Endothelial cell of umbilical vein (primary cell): ENCODE data around the gene PPM1F. TPM values are rescaled to one million over a fixed set of nuclear protein-coding genes. Genes with fewer than 3 reads are reported as not detected.

Experiments used
- BruUV-seq: library from RNA; stranded (reverse); fragments of 400-500 nt; replicated peaks from 2 replicates; lab custom pipeline; 2021; lab: Mats Ljungman, UMichigan
- CTCF ChIA-PET: fragments of 300-600, 350-600 bp; sonication (Branson Sonifier 250); formaldehyde crosslinking; loops from one replicate; lab custom pipeline; 2021; ENCODE audit warnings: antibody characterized with exemption, inconsistent platforms; lab: Charles Lee
- POLR2A ChIA-PET: fragments of 300-600, 350-600 bp; sonication (Branson Sonifier 250); formaldehyde crosslinking; loops from one replicate; lab custom pipeline; 2021; ENCODE audit warnings: antibody characterized with exemption, inconsistent platforms; lab: Charles Lee
- DNase-seq: peaks from one replicate; pipeline ENCODE4 v3.0.0-alpha.2; 2011; ENCODE audit warnings: low read depth, low spot score
- FAIRE-seq: peaks from 2 replicates; lab custom pipeline; 2011; peaks lifted over from hg19 to GRCh38; lab: Jason Lieb, UNC
- H2AFZ ChIP-seq: 2 replicates; pipeline ENCODE4 v1.6.0; 2012; ENCODE audit warnings: low read depth, low read length, control low read depth, inconsistent platforms
- H3K27ac ChIP-seq: 2 replicates; pipeline ENCODE4 v1.5.1; 2011; ENCODE audit warnings: low read depth, mild to moderate bottlenecking, control low read depth, low read length, moderate library complexity; ENCODE audit not compliant: insufficient read depth
- H3K27me3 ChIP-seq, 2 experiments: 2 replicates each; pipeline versions ENCODE4 v1.6.0 to v1.6.1; 2011; ENCODE audit warnings: low read length in 2 of 2, mixed read lengths in 1 of 2; ENCODE audit not compliant: control insufficient read depth in 2 of 2, insufficient read depth in 2 of 2
- H3K36me3 ChIP-seq, 2 experiments: 2 replicates in 1 of 2; 3 replicates in 1 of 2; pipeline ENCODE4 v1.5.1; 2011; ENCODE audit warnings: low read length in 2 of 2, mild to moderate bottlenecking in 1 of 2, moderate library complexity in 1 of 2; ENCODE audit not compliant: control insufficient read depth in 2 of 2, insufficient read depth in 2 of 2; ENCODE audit errors: extremely low read depth in 1 of 2
- H3K4me1 ChIP-seq: 3 replicates; pipeline ENCODE4 v1.5.1; 2011; ENCODE audit warnings: mild to moderate bottlenecking, low read length; ENCODE audit not compliant: control insufficient read depth, insufficient read depth; ENCODE audit errors: extremely low read depth
- H3K4me2 ChIP-seq: 2 replicates; pipeline ENCODE4 v1.6.1; 2011; ENCODE audit warnings: low read length, control low read depth, mixed read lengths; ENCODE audit not compliant: insufficient read depth
- H3K4me3 ChIP-seq, 3 experiments: fragments of 200-600 bp in 1 of 3; sonication (generic), shearing (Covaris generic) in 1 of 3; replicated peaks in 1 of 3; 2 replicates each; pipeline ENCODE4 v1.5.1; 2011 to 2016; ENCODE audit warnings: control low read depth in 3 of 3, low read length in 3 of 3, mild to moderate bottlenecking in 2 of 3, inconsistent platforms in 1 of 3, low read depth in 1 of 3, moderate library complexity in 1 of 3; ENCODE audit not compliant: insufficient read depth in 1 of 3
- H3K79me2 ChIP-seq: 2 replicates; pipeline ENCODE4 v1.6.0; 2012; ENCODE audit warnings: low read length, inconsistent platforms; ENCODE audit not compliant: control insufficient read depth, insufficient read depth
- H3K9ac ChIP-seq: replicated peaks from 2 replicates; pipeline ENCODE3; 2011; ENCODE audit warnings: low read length, control low read depth; ENCODE audit not compliant: insufficient read depth; ENCODE audit errors: extremely low read depth
- H3K9me1 ChIP-seq: replicated peaks from 3 replicates; pipeline ENCODE4 v1.6.0; 2011; ENCODE audit warnings: mild to moderate bottlenecking, low read length; ENCODE audit not compliant: control insufficient read depth, insufficient read depth; ENCODE audit errors: extremely low read depth
- H3K9me3 ChIP-seq: replicated peaks from 2 replicates; pipeline ENCODE4 v1.5.1; 2012; ENCODE audit warnings: low read length, inconsistent platforms; ENCODE audit not compliant: control insufficient read depth, insufficient read depth
- H4K20me1 ChIP-seq: replicated peaks from 2 replicates; pipeline ENCODE3; 2011; ENCODE audit warnings: mild to moderate bottlenecking, low read length; ENCODE audit not compliant: control insufficient read depth, insufficient read depth; ENCODE audit errors: extremely low read depth
- CTCF ChIP-seq, 2 donors: IDR thresholded peaks; 1 replicate in 1 of 2; 2 replicates in 1 of 2; pipeline ENCODE4 v1.5.1; 2011; ENCODE audit warnings: low read length in 2 of 2, mild to moderate bottlenecking in 2 of 2, moderate library complexity in 2 of 2, control low read depth in 1 of 2, inconsistent platforms in 1 of 2, low read depth in 1 of 2; ENCODE audit not compliant: insufficient read depth in 1 of 2; ENCODE audit errors: extremely low read depth in 1 of 2
- EZH2 ChIP-seq: IDR thresholded peaks from 2 replicates; pipeline ENCODE4 v1.6.1; 2012; ENCODE audit warnings: borderline replicate concordance, low read depth, mild to moderate bottlenecking, moderate library complexity, low read length, inconsistent platforms; ENCODE audit not compliant: severe bottlenecking
- FOS ChIP-seq: IDR thresholded peaks from 2 replicates; pipeline ENCODE4 v1.6.1; 2011; ENCODE audit warnings: mild to moderate bottlenecking, low read length, moderate library complexity, borderline replicate concordance; ENCODE audit not compliant: insufficient read depth
- GATA2 ChIP-seq: IDR thresholded peaks from 2 replicates; pipeline ENCODE4 v1.7.0; 2011; ENCODE audit warnings: low read depth, mild to moderate bottlenecking, moderate library complexity, mixed read lengths, low read length; ENCODE audit not compliant: insufficient read length, insufficient read depth
- JUN ChIP-seq: IDR thresholded peaks from 2 replicates; pipeline ENCODE4 v1.6.1; 2011; ENCODE audit warnings: borderline replicate concordance, low read depth; ENCODE audit not compliant: insufficient read length, insufficient read depth
- MAX ChIP-seq: IDR thresholded peaks from 2 replicates; pipeline ENCODE4 v1.6.1; 2011; ENCODE audit not compliant: insufficient read depth, insufficient read length
- MYC ChIP-seq: IDR thresholded peaks from one replicate; pipeline ENCODE4 v1.6.1; 2011; ENCODE audit warnings: mild to moderate bottlenecking, low read depth, low read length
- POLR2A ChIP-seq: IDR thresholded peaks from 2 replicates; pipeline ENCODE4 v1.6.1; 2012; ENCODE audit warnings: low read depth, mild to moderate bottlenecking, control low read depth, low read length
- POLR2AphosphoS5 ChIP-seq: IDR thresholded peaks from 2 replicates; pipeline ENCODE4 v1.6.1; 2012; ENCODE audit warnings: low read depth, mild to moderate bottlenecking, control low read depth, low read length, moderate library complexity; ENCODE audit not compliant: insufficient read depth
- dilution Hi-C: fragments of 300-500 bp; cut with MboI; formaldehyde crosslinking; loops from one replicate; pipeline ENCODE4 v1.15.0; 2019; ENCODE audit warnings: low sequenced_read_pairs; ENCODE audit not compliant: extremely low pct_ligation_motif_present
- intact Hi-C: fragments of 100-400 bp; cut with micrococcal nuclease; formaldehyde crosslinking; loops from one replicate; pipeline ENCODE4 v1.10.0; 2022
- polyA plus RNA-seq, 4 experiments: library from polyadenylated mRNA; depleted of rRNA in 3 of 4; stranded (reverse) in 3 of 4; unstranded in 1 of 4; fragments of >200 nt; gene quantifications; 2 replicates each; pipeline versions ENCODE4 v1.2.1 to v1.2.3, GENCODE V29; 2011 to 2012; ENCODE audit warnings: missing spikeins in 1 of 4
- total RNA-seq: library from RNA; stranded (reverse); gene quantifications from 2 replicates; pipeline ENCODE4 v1.2.3, GENCODE V29; 2021

PPM1F gene
- total and polyA plus RNA-seq, 2 donors (not counting 3 experiments of a cell fraction or from before 2014, with no cell fraction given): 107 to 178 TPM

GRCh38 chr22:21903283-21903682, 49.4 kb downstream of the PPM1F start:
- CTCF ChIA-PET: interaction anchor here (0.7 kb wide), 1 partner anchor 185 kb away, joined by 3 read pairs; no protein-coding TSS in a partner anchor
- no peak for FAIRE-seq

More at GRCh38 chr22:21903283-21903682, 49.4 kb downstream of the PPM1F start:
- Histone ChIP-seq H3K4me3 (no peak overlapping the region), H3K79me2 (no peaks in the 10 kb centered on the region), H4K20me1 (no peaks in the 10 kb centered on the region), H3K27ac (no peak overlapping the region), H3K4me2 (no peak overlapping the region), H3K27me3 (no peaks in the 10 kb centered on the region), H3K9me1 (no peaks in the 10 kb centered on the region), H3K9ac (no peak overlapping the region), H3K9me3 (no peaks in the 10 kb centered on the region), H3K36me3 (no peaks in the 10 kb centered on the region), H3K4me1 (no peaks in the 10 kb centered on the region), H2AFZ (no peak overlapping the region)
- BruUV-seq: no TSS peak
- dilution Hi-C loops (no loop called here), intact Hi-C loops (no loop called here)
- DNase-seq: no peak
- POLR2A ChIA-PET: no interaction called here
- TF ChIP-seq MAX (no peak), POLR2A (no peak), EZH2 (no peak), JUN (no peak), CTCF (IDR thresholded peaks at IDR 0.05; ENCODE audit: extremely low read depth in 1 of 2, insufficient read depth in 1 of 2, low read depth in 1 of 2, low read length in 2 of 2) (no peak), FOS (no peak), POLR2AphosphoS5 (no peak), GATA2 (no peak), MYC (no peak)
